Astrocyte of the cerebellum (primary cell): ENCODE results near the gene SLC41A3.

Source experiments
- DNase-seq: peaks from one replicate; pipeline ENCODE4 v3.0.0-alpha.2; 2011; ENCODE audit warnings: low read depth
- H3K4me3 ChIP-seq: 2 replicates; pipeline ENCODE4 v1.5.1; 2011; ENCODE audit warnings: mild to moderate bottlenecking, low read depth, low read length, moderate library complexity
- CTCF ChIP-seq: IDR thresholded peaks from 2 replicates; pipeline ENCODE4 v1.5.1; 2012; ENCODE audit warnings: low read length, low read depth, moderate library complexity, mild to moderate bottlenecking; ENCODE audit errors: missing control alignments
- in situ Hi-C: cut with HindIII; loops from 2 replicates; pipeline ENCODE4 v1.10.0; 2017; ENCODE audit warnings: low sequenced_read_pairs

SLC41A3 gene

GRCh38 chr3:126052196-126053058 lies 31.5 kb downstream of the SLC41A3 start:
- in situ Hi-C loops = no loop called here
- TF ChIP-seq CTCF = no peak
- H3K4me3 ChIP-seq = no peak overlapping the region
- DNase-seq = no peak

- no peak overlapping the region for H3K4me3 ChIP-seq
- TF ChIP-seq CTCF = no peak
- in situ Hi-C loops = no loop called here
- no peak for DNase-seq
Observed at GRCh38 chr3:126051741-126052140, 32.2 kb downstream of the SLC41A3 start.

- in situ Hi-C loops = no loop called here
- H3K4me3 ChIP-seq = no peak overlapping the region
- TF ChIP-seq CTCF = no peak
- DNase-seq = no peak
Observed at GRCh38 chr3:126051234-126051633, 32.7 kb downstream of the SLC41A3 start.

GRCh38 chr3:126050626-126051025 lies 33.3 kb downstream of the SLC41A3 start:
- no peak for TF ChIP-seq CTCF
- in situ Hi-C loops = no loop called here
- no peak overlapping the region for H3K4me3 ChIP-seq
- DNase-seq = no peak

GRCh38 chr3:126050050-126050392 lies 33.9 kb downstream of the SLC41A3 start:
- in situ Hi-C loops = no loop called here
- no peak for DNase-seq
- no peak overlapping the region for H3K4me3 ChIP-seq
- no peak for TF ChIP-seq CTCF

GRCh38 chr3:126049289-126050049 lies 34.5 kb downstream of the SLC41A3 start:
- in situ Hi-C loops = no loop called here
- no peak overlapping the region for H3K4me3 ChIP-seq
- TF ChIP-seq CTCF = no peak
- no peak for DNase-seq
